Stimulated activated naive CD8-positive, alpha-beta T cell treated with anti-CD3 and anti-CD28 coated beads, Interleukin-15, Interleukin-2, amounts not matched to agents 100 ng/mL and 50 ng/mL, for 24 hours (primary cell): ENCODE data around the gene PCGF1.

Experiments
- H3K27ac Mint-ChIP-seq: one replicate; pipeline ENCODE4 v1.8.0; 2021; ENCODE audit warnings: mild to moderate bottlenecking, mixed read lengths
- H3K27me3 Mint-ChIP-seq: one replicate; pipeline ENCODE4 v1.8.0; 2021; ENCODE audit warnings: mixed read lengths
- H3K36me3 Mint-ChIP-seq: one replicate; pipeline ENCODE4 v1.8.0; 2021; ENCODE audit warnings: low read depth, mixed read lengths
- H3K4me1 Mint-ChIP-seq: one replicate; pipeline ENCODE4 v1.8.0; 2021; ENCODE audit warnings: low read depth, mixed read lengths
- H3K4me3 Mint-ChIP-seq: one replicate; pipeline ENCODE4 v1.8.0; 2021; ENCODE audit warnings: mild to moderate bottlenecking, mixed read lengths
- H3K9me3 Mint-ChIP-seq: one replicate; pipeline ENCODE4 v1.8.0; 2021; ENCODE audit warnings: mixed read lengths

Gene PCGF1

GRCh38 chr2:74548285-74548899 is 40.9 kb upstream of the PCGF1 start:
- Mint-ChIP-seq H3K4me1 (peaks cover 10% of the 10 kb centered on the region), H3K9me3 (no peaks in the 10 kb centered on the region), H3K4me3 (peak overlapping the region; percentile 79), H3K36me3 (no peaks in the 10 kb centered on the region), H3K27me3 (peaks cover 53% of the 10 kb centered on the region), H3K27ac (no peak overlapping the region)

GRCh38 chr2:74546004-74546403 is 38.5 kb upstream of the PCGF1 start:
- Mint-ChIP-seq H3K9me3 (no peaks in the 10 kb centered on the region), H3K27me3 (peaks cover 56% of the 10 kb centered on the region), H3K36me3 (no peaks in the 10 kb centered on the region), H3K4me3 (no peak overlapping the region), H3K27ac (no peak overlapping the region), H3K4me1 (peaks cover 10% of the 10 kb centered on the region)

DNA sequence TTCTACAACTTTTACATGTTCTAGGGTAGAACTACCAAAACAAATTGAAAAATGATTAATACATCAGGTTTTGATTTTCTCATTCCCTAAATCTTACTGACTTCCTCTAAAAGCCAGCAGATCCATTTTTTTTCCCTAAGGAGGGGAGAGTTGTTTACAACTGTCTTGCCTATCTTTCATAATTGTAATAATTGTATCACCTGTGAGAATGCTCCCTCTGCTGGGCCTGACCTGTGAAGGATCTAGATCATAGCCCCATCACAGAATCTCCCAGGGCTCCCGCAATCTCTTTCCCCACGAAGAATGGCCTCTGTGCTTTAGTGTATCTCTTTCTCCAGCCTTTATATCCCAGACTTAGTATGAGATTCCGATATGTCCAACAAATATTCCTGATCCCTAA is 37.1 kb upstream of the PCGF1 start:
- no peak overlapping the region for H3K4me3 Mint-ChIP-seq
- no peaks in the 10 kb centered on the region for H3K9me3 Mint-ChIP-seq
- no peak overlapping the region for H3K27ac Mint-ChIP-seq

GRCh38 chr2:74542978-74543377 is 35.5 kb upstream of the PCGF1 start:
- H3K9me3 Mint-ChIP-seq = no peaks in the 10 kb centered on the region
- H3K27ac Mint-ChIP-seq = no peak overlapping the region
- H3K27me3 Mint-ChIP-seq = peaks cover 35% of the 10 kb centered on the region

More for the DNA sequence above, 37.1 kb upstream of the PCGF1 start:
- Mint-ChIP-seq H3K27me3 (peaks cover 42% of the 10 kb centered on the region), H3K36me3 (no peaks in the 10 kb centered on the region), H3K4me1 (peaks cover 10% of the 10 kb centered on the region)

DNA sequence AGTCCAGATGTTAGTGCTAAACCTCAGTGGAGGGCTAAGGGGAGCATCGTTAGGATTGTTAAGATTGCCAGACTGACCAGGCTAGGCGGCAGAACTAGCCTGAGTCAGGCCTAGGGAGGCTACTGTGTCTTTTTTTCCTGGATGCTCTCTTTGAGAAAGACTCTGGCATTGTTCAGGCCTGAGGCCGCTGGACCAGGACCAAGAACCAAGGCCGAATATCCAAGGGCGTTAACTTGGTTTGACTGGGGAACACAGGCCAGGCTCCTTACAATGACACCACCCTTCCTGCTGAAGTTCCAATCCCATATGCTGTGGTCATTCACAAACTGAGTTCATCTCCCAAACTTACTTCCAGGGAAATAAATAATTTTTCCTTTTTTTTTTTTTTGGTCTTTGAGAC is 32.8 kb upstream of the PCGF1 start:
- H3K27me3 Mint-ChIP-seq = peaks cover 20% of the 10 kb centered on the region
- H3K36me3 Mint-ChIP-seq = no peaks in the 10 kb centered on the region
- no peak overlapping the region for H3K4me3 Mint-ChIP-seq
- no peak overlapping the region for H3K27ac Mint-ChIP-seq
- H3K4me1 Mint-ChIP-seq = peaks cover 8% of the 10 kb centered on the region
- H3K9me3 Mint-ChIP-seq = no peaks in the 10 kb centered on the region

More at GRCh38 chr2:74542978-74543377, 35.5 kb upstream of the PCGF1 start:
- H3K36me3 Mint-ChIP-seq = no peaks in the 10 kb centered on the region
- H3K4me1 Mint-ChIP-seq = peaks cover 9% of the 10 kb centered on the region
- no peak overlapping the region for H3K4me3 Mint-ChIP-seq

DNA sequence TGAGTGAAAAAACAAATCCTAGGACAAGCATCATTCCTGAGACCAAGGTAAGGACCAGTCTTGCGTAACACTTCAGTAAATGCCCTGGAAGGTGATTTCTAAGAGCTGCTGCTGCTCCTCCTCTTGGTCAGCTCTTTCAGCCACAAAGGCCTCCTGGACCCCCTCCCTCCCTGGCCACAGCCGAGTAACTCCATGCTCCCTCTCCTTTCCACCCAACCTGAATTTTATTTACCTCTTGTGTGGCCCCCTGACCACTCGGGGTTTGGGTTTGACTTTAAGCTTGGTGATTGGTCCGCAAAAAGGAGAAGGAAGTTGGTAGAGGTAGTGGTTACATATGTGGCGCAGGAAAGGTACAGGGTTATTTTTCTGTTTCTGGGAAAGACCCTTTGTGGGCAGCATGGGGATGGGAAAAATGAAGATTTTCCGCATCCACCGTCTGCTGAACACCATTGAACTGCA is 31.4 kb upstream of the PCGF1 start:
- H3K27ac Mint-ChIP-seq = no peak overlapping the region
- peaks cover 1% of the 10 kb centered on the region for H3K36me3 Mint-ChIP-seq
- no peaks in the 10 kb centered on the region for H3K9me3 Mint-ChIP-seq
- H3K4me1 Mint-ChIP-seq = peaks cover 8% of the 10 kb centered on the region
- peaks cover 20% of the 10 kb centered on the region for H3K27me3 Mint-ChIP-seq
- H3K4me3 Mint-ChIP-seq = no peak overlapping the region

DNA sequence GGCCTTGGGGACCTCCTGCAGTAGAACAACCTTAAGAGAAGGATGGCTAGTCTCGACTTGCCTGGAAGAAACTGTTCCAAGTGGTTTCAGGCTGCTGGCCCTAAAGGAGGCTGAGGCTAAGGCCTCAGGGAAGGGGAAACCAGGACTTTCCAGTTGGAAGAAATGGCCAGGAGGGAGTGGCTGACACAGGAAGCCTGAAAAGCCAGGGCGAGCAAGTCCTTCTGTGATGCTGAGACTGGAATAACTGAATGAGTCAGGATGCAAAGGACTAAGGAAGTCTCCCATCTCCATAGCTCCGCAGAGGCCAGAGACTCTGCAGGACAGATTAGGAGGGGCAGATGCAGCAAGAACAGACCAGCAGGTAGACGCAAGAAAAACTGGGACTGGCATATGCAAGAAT is 29.6 kb upstream of the PCGF1 start:
- peaks cover 10% of the 10 kb centered on the region for H3K36me3 Mint-ChIP-seq
- H3K27ac Mint-ChIP-seq = no peak overlapping the region
- peaks cover 9% of the 10 kb centered on the region for H3K27me3 Mint-ChIP-seq
- peaks cover 12% of the 10 kb centered on the region for H3K4me1 Mint-ChIP-seq
- H3K9me3 Mint-ChIP-seq = no peaks in the 10 kb centered on the region
- H3K4me3 Mint-ChIP-seq = no peak overlapping the region

GRCh38 chr2:74536166-74536950 is 28.9 kb upstream of the PCGF1 start:
- H3K9me3 Mint-ChIP-seq = no peaks in the 10 kb centered on the region
- no peak overlapping the region for H3K27ac Mint-ChIP-seq
- H3K27me3 Mint-ChIP-seq = peaks cover 9% of the 10 kb centered on the region
- peaks cover 20% of the 10 kb centered on the region for H3K4me1 Mint-ChIP-seq
- H3K4me3 Mint-ChIP-seq = no peak overlapping the region
- H3K36me3 Mint-ChIP-seq = peaks cover 17% of the 10 kb centered on the region

GRCh38 chr2:74535440-74535965 is 28.0 kb upstream of the PCGF1 start:
- H3K36me3 Mint-ChIP-seq = peaks cover 26% of the 10 kb centered on the region
- no peak overlapping the region for H3K27ac Mint-ChIP-seq
- H3K9me3 Mint-ChIP-seq = no peaks in the 10 kb centered on the region
- peaks cover 28% of the 10 kb centered on the region for H3K4me1 Mint-ChIP-seq
- H3K27me3 Mint-ChIP-seq = peaks cover 9% of the 10 kb centered on the region
- no peak overlapping the region for H3K4me3 Mint-ChIP-seq

DNA sequence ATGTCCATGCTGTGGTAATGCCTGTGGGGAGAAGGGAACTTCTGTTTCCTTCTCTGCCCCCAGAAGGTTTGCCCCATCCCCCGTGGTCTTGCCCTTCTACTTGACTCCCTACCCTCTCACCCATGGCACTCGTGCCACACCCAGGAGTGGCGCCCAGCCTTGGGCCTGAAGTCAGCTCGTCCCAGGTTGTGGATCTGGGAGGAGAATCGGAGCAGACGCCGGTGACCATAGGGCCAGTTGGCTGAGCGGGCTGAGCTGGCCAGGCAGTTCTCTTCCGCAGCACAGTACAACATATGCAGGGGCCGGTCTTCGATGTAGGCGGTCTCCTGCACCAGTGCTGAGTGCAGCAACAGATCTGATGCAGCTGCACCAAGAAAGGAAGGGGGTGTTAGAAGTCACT is 26.9 kb upstream of the PCGF1 start:
- H3K4me1 Mint-ChIP-seq = peaks cover 28% of the 10 kb centered on the region
- H3K27ac Mint-ChIP-seq = no peak overlapping the region
- H3K9me3 Mint-ChIP-seq = no peaks in the 10 kb centered on the region
- H3K36me3 Mint-ChIP-seq = peaks cover 27% of the 10 kb centered on the region
- peaks cover 9% of the 10 kb centered on the region for H3K27me3 Mint-ChIP-seq
- H3K4me3 Mint-ChIP-seq = no peak overlapping the region

DNA sequence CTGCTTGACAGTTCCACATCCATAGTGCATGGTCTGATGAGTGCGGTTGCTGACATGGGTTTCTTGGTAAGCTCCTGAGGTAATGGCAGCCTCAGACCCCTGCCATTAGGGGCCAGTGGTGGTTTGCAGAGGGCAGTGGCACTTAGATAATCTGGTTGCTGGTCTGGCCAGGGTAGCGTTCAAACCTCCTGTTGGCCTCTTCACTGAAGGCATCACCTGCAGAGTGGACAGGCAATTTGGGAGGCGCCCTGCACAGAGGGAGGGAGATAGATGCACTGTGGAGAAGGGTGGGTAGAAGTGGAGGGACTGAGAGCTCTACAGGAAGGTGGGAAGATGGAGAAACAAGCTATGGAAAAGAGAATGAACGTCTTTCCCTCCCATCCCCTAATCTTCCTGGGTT is 26.0 kb upstream of the PCGF1 start:
- Mint-ChIP-seq H3K4me1 (peaks cover 26% of the 10 kb centered on the region), H3K27me3 (peaks cover 9% of the 10 kb centered on the region), H3K36me3 (peaks cover 35% of the 10 kb centered on the region), H3K9me3 (no peaks in the 10 kb centered on the region), H3K4me3 (no peak overlapping the region), H3K27ac (no peak overlapping the region)

DNA sequence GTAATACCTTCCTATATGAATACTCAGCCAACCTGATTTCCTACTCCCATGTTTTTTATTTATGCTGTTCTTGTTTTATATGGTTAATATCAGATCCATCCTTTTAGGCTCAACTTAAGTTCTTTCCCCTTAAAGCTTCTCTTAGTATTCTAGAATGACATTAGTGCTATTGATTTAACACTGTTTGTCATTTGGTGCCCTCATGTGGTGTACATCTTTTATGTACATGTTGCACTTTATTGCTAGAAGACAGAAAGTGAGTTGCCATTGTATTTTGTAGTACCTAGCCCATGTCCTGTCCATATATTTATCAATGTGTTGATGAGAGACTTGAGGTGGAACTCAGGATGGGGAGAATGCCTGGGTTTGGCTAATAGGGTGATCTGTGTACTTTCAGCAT is 24.7 kb upstream of the PCGF1 start:
- Mint-ChIP-seq H3K36me3 (peaks cover 47% of the 10 kb centered on the region), H3K27ac (peak overlapping the region; percentile 78)

DNA sequence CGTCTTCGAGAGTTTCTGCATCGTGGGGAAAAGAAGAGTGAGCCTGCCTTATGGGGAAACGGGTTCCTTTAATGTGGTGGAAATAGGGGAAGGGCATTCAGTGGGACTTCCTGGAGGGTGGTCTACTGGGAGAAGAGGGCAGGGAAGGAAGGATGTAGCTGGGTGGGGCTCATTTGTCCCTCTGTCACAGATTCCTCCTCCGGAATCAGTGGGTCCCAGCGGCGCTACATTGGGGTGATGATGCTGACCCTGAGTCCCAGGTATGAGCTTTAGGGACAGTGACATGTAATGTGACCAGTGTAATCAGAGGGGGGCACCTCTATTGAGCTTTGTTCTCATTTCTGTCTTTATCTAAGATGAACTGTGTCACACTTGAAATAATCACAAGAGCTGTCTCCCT is 24.2 kb upstream of the PCGF1 start:
- H3K4me3 Mint-ChIP-seq = peak overlapping the region; percentile 99
- H3K4me1 Mint-ChIP-seq = peaks cover 44% of the 10 kb centered on the region
- no peaks in the 10 kb centered on the region for H3K9me3 Mint-ChIP-seq
- no peaks in the 10 kb centered on the region for H3K27me3 Mint-ChIP-seq
- peaks cover 53% of the 10 kb centered on the region for H3K36me3 Mint-ChIP-seq
- H3K27ac Mint-ChIP-seq = peak overlapping the region; percentile 78

More for the DNA sequence above, 24.7 kb upstream of the PCGF1 start:
- Mint-ChIP-seq H3K9me3 (no peaks in the 10 kb centered on the region), H3K4me3 (peak overlapping the region; percentile 99), H3K27me3 (no peaks in the 10 kb centered on the region), H3K4me1 (peaks cover 38% of the 10 kb centered on the region)

- H3K9me3 Mint-ChIP-seq = no peaks in the 10 kb centered on the region
- H3K4me3 Mint-ChIP-seq = peak overlapping the region; percentile 99
- H3K4me1 Mint-ChIP-seq = peaks cover 50% of the 10 kb centered on the region
- H3K27me3 Mint-ChIP-seq = no peaks in the 10 kb centered on the region
- peaks cover 63% of the 10 kb centered on the region for H3K36me3 Mint-ChIP-seq
- H3K27ac Mint-ChIP-seq = peak overlapping the region; percentile 78
These were observed 23.0 kb upstream of the PCGF1 start for GRCh38 chr2:74530239-74531187.
